ENCODE results near the gene FADS1. TPM values are rescaled to one million over a fixed set of nuclear protein-coding genes. Genes with fewer than 3 reads are reported as not detected.

FADS1 gene
- total and polyA plus RNA-seq, 2 of the 8 experiments (the other 6 are each of a cell fraction or from before 2014, with no cell fraction given) = 115 to 141 TPM

GRCh38 chr11:61783717-61784505 is 32.9 kb downstream of the FADS1 start:
- DNase-seq (ENCODE audit: low read depth in 1 of 2, low spot score in 2 of 2) (no peak), FAIRE-seq (no peak)
- H3K9ac ChIP-seq (replicated peaks in 1 of 4; ENCODE audit: extremely low read depth in 1 of 4, low read depth in 3 of 4, low read length in 3 of 4) = no peak overlapping the region
- H3K27me3 ChIP-seq (replicated peaks in 1 of 4; ENCODE audit: control insufficient read depth in 3 of 4, extremely low read depth in 1 of 4, insufficient read depth in 3 of 4, low read length in 3 of 4) = no peaks in the 10 kb centered on the region
- H2BK12ac ChIP-seq (ENCODE audit: low read depth, low read length) = no peak overlapping the region
- no peak overlapping the region for H3K18ac ChIP-seq (ENCODE audit: extremely low read depth, low read length)
- POLR2A ChIA-PET (ENCODE audit: partially characterized antibody) = interaction anchor here (0.7 to 1.8 kb wide), 5 partner anchors 10 to 33 kb away, joined by 3 to 11 read pairs (median 3); partner anchors contain the start of gene FEN1
- H3K4me2 ChIP-seq (ENCODE audit: insufficient read depth in 1 of 2, low read depth in 2 of 2, low read length in 2 of 2) = no peak overlapping the region
- no peak overlapping the region; the same call in 1 of the 2 replicates for H4K8ac ChIP-seq (ENCODE audit: extremely low read depth, insufficient read depth, low read length)
- H2BK120ac ChIP-seq (replicated peaks; ENCODE audit: low read depth, low read length) = no peak overlapping the region
- H4K5ac ChIP-seq (ENCODE audit: insufficient read length, low read depth, low read length) = no peak overlapping the region
- H3K4ac ChIP-seq (replicated peaks; ENCODE audit: insufficient read length, low read depth, low read length) = no peak overlapping the region
- H3K23me2 ChIP-seq (ENCODE audit: low read depth, low read length) = no peaks in the 10 kb centered on the region
- no peak overlapping the region for H2BK5ac ChIP-seq (ENCODE audit: low read depth, low read length)
- H3K9me3 ChIP-seq (ENCODE audit: insufficient read depth in 2 of 2, low read depth in 1 of 2, low read length in 1 of 2) = no peaks in the 10 kb centered on the region
- no peak overlapping the region for H3K4me3 ChIP-seq (ENCODE audit: extremely low read depth in 1 of 4, insufficient read depth in 2 of 4, low read depth in 3 of 4, low read length in 4 of 4)
- H4K20me1 ChIP-seq (replicated peaks in 1 of 2; ENCODE audit: control insufficient read depth in 1 of 2, insufficient read depth in 2 of 2, low read length in 2 of 2) = peaks cover 6 to 17% of the 10 kb centered on the region in 2 experiments
- no peak overlapping the region for H4K91ac ChIP-seq (replicated peaks; ENCODE audit: insufficient read length, low read length)
- H3K56ac ChIP-seq (replicated peaks; ENCODE audit: insufficient read length, low read depth, low read length) = no peak overlapping the region
- 88% methylated on average over 13 of the region's 13 CpGs; no CpG with 5 or more reads in 1 of the 2 experiments for WGBS, 2 experiments (ENCODE audit: extremely low coverage in 1 of 2, insufficient coverage in 1 of 2, insufficient read length in 1 of 2, insufficient replicate concordance in 2 of 2, low coverage in 1 of 2, low lambda C conversion rate in 2 of 2, missing lambda C conversion rate in 1 of 2)
- no peaks in the 10 kb centered on the region for H3K79me2 ChIP-seq (ENCODE audit: control insufficient read depth in 1 of 2, insufficient read depth in 2 of 2, low read length in 2 of 2)
- CTCF ChIA-PET (ENCODE audit: partially characterized antibody) = interaction anchor here (1.1 to 10.5 kb wide), 4 partner anchors 8 to 46 kb away, joined by 3 to 168 read pairs (median 4); no protein-coding TSS in a partner anchor
- no peak overlapping the region for H2AK5ac ChIP-seq (ENCODE audit: low read depth, low read length)
- H3K14ac ChIP-seq (ENCODE audit: insufficient read length) = no peak overlapping the region
- no peak overlapping the region for H3K23ac ChIP-seq (ENCODE audit: insufficient read length)
- H2AFZ ChIP-seq (ENCODE audit: low read length) = no peak overlapping the region
- peaks cover 11 to 28% (median 18%) of the 10 kb centered on the region in 4 experiments; a peak in 6 of 8 replicates for H3K36me3 ChIP-seq (ENCODE audit: control insufficient read depth in 2 of 4, insufficient read depth in 4 of 4, low read length in 3 of 4)
- no peak overlapping the region for H3K27ac ChIP-seq (ENCODE audit: low read depth, low read length)
- no peak overlapping the region for H2BK15ac ChIP-seq (ENCODE audit: low read length)
- no peak overlapping the region for H2BK20ac ChIP-seq (ENCODE audit: low read length)
- H3K79me1 ChIP-seq (ENCODE audit: low read depth, low read length) = no peaks in the 10 kb centered on the region
- peaks cover 0 to 2% (median 0%) of the 10 kb centered on the region in 4 experiments; a peak in 2 of 7 replicates for H3K4me1 ChIP-seq (replicated peaks in 1 of 4; ENCODE audit: control insufficient read depth in 3 of 4, insufficient read depth in 4 of 4, low read length in 3 of 4)
- TF ChIP-seq JUN (IDR thresholded peaks at IDR 0.05; ENCODE audit: low read depth, low read length) (no peak), KDM5A (IDR thresholded peaks at IDR 0.05; ENCODE audit: low read length) (no peak), SIX5 (IDR thresholded peaks at IDR 0.05; ENCODE audit: low read depth, low read length) (no peak), HDAC6 (IDR thresholded peaks at IDR 0.05; ENCODE audit: low read depth, low read length) (no peak), SIRT6 (IDR thresholded peaks at IDR 0.05; ENCODE audit: low read length) (no peak), ATF2 (IDR thresholded peaks at IDR 0.05; ENCODE audit: low read length) (no peak), GTF2F1 (IDR thresholded peaks at IDR 0.05; ENCODE audit: borderline replicate concordance, low read depth, low read length) (no peak), POLR2AphosphoS5 (IDR thresholded peaks at IDR 0.05; ENCODE audit: low read depth, low read length) (no peak), SRF (IDR thresholded peaks at IDR 0.05; ENCODE audit: low read depth, low read length) (no peak), SIN3A (conservative IDR thresholded peaks at IDR 0.05 in 1 of 2, IDR thresholded peaks at IDR 0.05 in 1 of 2; ENCODE audit: low read depth in 1 of 2, low read length in 2 of 2) (no peak), SP4 (IDR thresholded peaks at IDR 0.05; ENCODE audit: low read length) (no peak)
